Activated CD8-positive, alpha-beta memory T cell treated with anti-CD3 and anti-CD28 coated beads for 24 hours (primary cell): Measurements from ENCODE around the gene CA5B.
"Not testable (repeated sequence)": the region's sequence is repeated elsewhere in the genome, so short reads cannot be mapped to it uniquely, and the experiment has no call there.

ENCODE experiments used
- DNase-seq: peaks from one replicate; pipeline ENCODE4 v3.0.0-alpha.2; 2020

CA5B gene

GRCh38 chrX:15749642-15750610 is 11.9 kb downstream of the CA5B start:
- DNase-seq, result no peak

- DNase-seq, result no peak
Observed at GRCh38 chrX:15750611-15751154, 12.6 kb downstream of the CA5B start.

GRCh38 chrX:15751155-15751819 is 13.2 kb downstream of the CA5B start:
- DNase-seq, result no peak

GRCh38 chrX:15755091-15755490 is 17.0 kb downstream of the CA5B start:
- DNase-seq, result no peak

GRCh38 chrX:15758140-15758539 is 20.1 kb downstream of the CA5B start:
- DNase-seq, result no peak

- DNase-seq, result not testable (repeated sequence)
Observed at GRCh38 chrX:15759886-15760285, 21.8 kb downstream of the CA5B start.

GRCh38 chrX:15761564-15762191 is 23.6 kb downstream of the CA5B start:
- no peak for DNase-seq

- no peak for DNase-seq
Observed at GRCh38 chrX:15769300-15769954, 31.4 kb downstream of the CA5B start.

GRCh38 chrX:15781961-15782699 is 44.1 kb downstream of the CA5B start:
- DNase-seq, result no peak

GRCh38 chrX:15785176-15785750 is 47.2 kb downstream of the CA5B start:
- no peak for DNase-seq

GRCh38 chrX:15786915-15787314 is 48.8 kb downstream of the CA5B start:
- no peak for DNase-seq

GRCh38 chrX:15789979-15790768 is 52.1 kb downstream of the CA5B start, which contains the start of gene ZRSR2:
Gene ZRSR2, plus strand, starts transcription at chrX:15790484. Its CDS starts 12 bp downstream, at chrX:15790496.
- DNase-seq, result peak; percentile 95

- no peak for DNase-seq
Observed at GRCh38 chrX:15790769-15791290, 52.8 kb downstream of the CA5B start.

- DNase-seq, result no peak
Observed at GRCh38 chrX:15797707-15798106, 59.6 kb downstream of the CA5B start.

GRCh38 chrX:15804563-15804962 is 66.5 kb downstream of the CA5B start:
- DNase-seq, result no peak

GRCh38 chrX:15808254-15808653 is 70.2 kb downstream of the CA5B start:
- DNase-seq, result no peak

- DNase-seq, result no peak
Observed at GRCh38 chrX:15812192-15812938, 74.3 kb downstream of the CA5B start.

- no peak for DNase-seq
Observed at GRCh38 chrX:15813416-15813815, 75.3 kb downstream of the CA5B start.

GRCh38 chrX:15814771-15815365 is 76.8 kb downstream of the CA5B start:
- DNase-seq, result no peak
